CD14-positive monocyte (primary cell): Measurements from ENCODE around the gene SCD5. TPM values are rescaled to one million over a fixed set of nuclear protein-coding genes. Genes with fewer than 3 reads are reported as not detected.

Experiments used
- DNase-seq, 3 donors: peaks; one replicate each; pipeline ENCODE4 v3.0.0-alpha.2; 2011 to 2022
- H2AFZ ChIP-seq: 2 replicates; pipeline ENCODE4 v1.6.0; 2012; ENCODE audit warnings: mild to moderate bottlenecking, low read depth, low read length, inconsistent platforms; ENCODE audit not compliant: insufficient read depth, poor library complexity, severe bottlenecking
- H3K27ac ChIP-seq, 2 donors: 1 replicate in 1 of 2; 2 replicates in 1 of 2; pipeline ENCODE4 v1.5.1; 2012 to 2013; ENCODE audit warnings: low read length in 2 of 2, control low read depth in 1 of 2, inconsistent platforms in 1 of 2, low read depth in 1 of 2, mild to moderate bottlenecking in 1 of 2
- H3K27me3 ChIP-seq, 2 donors: one replicate each; pipeline versions ENCODE4 v1.6.0 to v1.6.1; 2011 to 2013; ENCODE audit warnings: low read length in 2 of 2; ENCODE audit not compliant: control insufficient read depth in 2 of 2, insufficient read depth in 2 of 2
- H3K36me3 ChIP-seq, 2 donors: replicated peaks in 1 of 2; 1 replicate in 1 of 2; 2 replicates in 1 of 2; pipeline versions ENCODE4 v1.5.1 to v1.6.1; 2012 to 2013; ENCODE audit warnings: low read length in 2 of 2, control low read depth in 1 of 2, inconsistent platforms in 1 of 2, mild to moderate bottlenecking in 1 of 2; ENCODE audit not compliant: insufficient read depth in 2 of 2, control insufficient read depth in 1 of 2
- H3K4me1 ChIP-seq, 2 donors: 1 replicate in 1 of 2; 2 replicates in 1 of 2; pipeline versions ENCODE4 v1.5.1 to v1.6.1; 2012 to 2013; ENCODE audit warnings: low read length in 2 of 2, control low read depth in 1 of 2, inconsistent platforms in 1 of 2, mild to moderate bottlenecking in 1 of 2, moderate library complexity in 1 of 2; ENCODE audit not compliant: insufficient read depth in 2 of 2, control insufficient read depth in 1 of 2
- H3K4me2 ChIP-seq: replicated peaks from 2 replicates; pipeline ENCODE3; 2012; ENCODE audit warnings: low read length, moderate library complexity, mild to moderate bottlenecking; ENCODE audit not compliant: poor library complexity, severe bottlenecking; ENCODE audit errors: extremely low read depth
- H3K4me3 ChIP-seq, 3 experiments: fragments of 200-600 bp in 1 of 3; sonication (generic) in 1 of 3; replicated peaks in 1 of 3; 1 replicate in 2 of 3; 2 replicates in 1 of 3; pipeline ENCODE4 v1.5.1; 2011 to 2013; ENCODE audit warnings: low read length in 3 of 3, mild to moderate bottlenecking in 3 of 3, control low read depth in 2 of 3, low read depth in 2 of 3, inconsistent platforms in 1 of 3, moderate library complexity in 1 of 3
- H3K79me2 ChIP-seq: 2 replicates; pipeline ENCODE4 v1.6.0; 2012; ENCODE audit warnings: mild to moderate bottlenecking, control low read depth, inconsistent platforms, low read length, moderate library complexity; ENCODE audit not compliant: insufficient read depth
- H3K9ac ChIP-seq: 2 replicates; pipeline ENCODE4 v1.6.0; 2017; ENCODE audit warnings: low read length, mild to moderate bottlenecking; ENCODE audit not compliant: insufficient read depth, poor library complexity, severe bottlenecking
- H3K9me3 ChIP-seq, 2 donors: replicated peaks in 1 of 2; 1 replicate in 1 of 2; 2 replicates in 1 of 2; pipeline versions ENCODE4 v1.5.1 to v1.6.1; 2012 to 2013; ENCODE audit warnings: low read length in 2 of 2, control low read depth in 1 of 2; ENCODE audit not compliant: control insufficient read depth in 1 of 2, insufficient read depth in 1 of 2
- H4K20me1 ChIP-seq: 2 replicates; pipeline ENCODE4 v1.6.0; 2012; ENCODE audit warnings: mild to moderate bottlenecking, low read length, control low read depth, moderate library complexity; ENCODE audit not compliant: insufficient read depth
- H3K27ac Mint-ChIP-seq, 7 donors: one replicate each; pipeline ENCODE4 v1.8.0; 2020; ENCODE audit warnings: mild to moderate bottlenecking in 7 of 7, mixed read lengths in 7 of 7, moderate library complexity in 6 of 7, inconsistent platforms in 2 of 7
- H3K27me3 Mint-ChIP-seq, 3 donors: one replicate each; pipeline ENCODE4 v1.8.0; 2021 to 2022; ENCODE audit warnings: low read depth in 3 of 3, mild to moderate bottlenecking in 3 of 3, mixed read lengths in 3 of 3, moderate library complexity in 3 of 3, inconsistent platforms in 1 of 3
- H3K36me3 Mint-ChIP-seq, 2 donors: one replicate each; pipeline ENCODE4 v1.8.0; 2020; ENCODE audit warnings: mixed read lengths in 2 of 2, inconsistent platforms in 1 of 2, mild to moderate bottlenecking in 1 of 2
- H3K4me1 Mint-ChIP-seq: one replicate; pipeline ENCODE4 v1.8.0; 2020; ENCODE audit warnings: mild to moderate bottlenecking, mixed read lengths
- H3K4me3 Mint-ChIP-seq, 2 donors: one replicate each; pipeline ENCODE4 v1.8.0; 2020; ENCODE audit warnings: mild to moderate bottlenecking in 2 of 2, mixed read lengths in 2 of 2, moderate library complexity in 1 of 2
- H3K9me3 Mint-ChIP-seq, 7 donors: one replicate each; pipeline ENCODE4 v1.8.0; 2020 to 2022; ENCODE audit warnings: mixed read lengths in 7 of 7, mild to moderate bottlenecking in 6 of 7, moderate library complexity in 6 of 7, inconsistent platforms in 2 of 7
- WGBS: methylation state at CpG from one replicate; pipeline ENCODE4 v1.1.5; 2013; ENCODE audit warnings: missing lambda C conversion rate; ENCODE audit not compliant: insufficient coverage; 5-methylcytosine and 5-hydroxymethylcytosine counted together
- intact Hi-C, 2 donors: fragments of 100-400 bp; cut with micrococcal nuclease; formaldehyde crosslinking; loops; one replicate each; pipeline versions ENCODE4 v1.15.0 to v1.15.1; 2023
- polyA plus RNA-seq, 3 donors: library from polyadenylated mRNA; depleted of rRNA in 1 of 3; unstranded in 2 of 3; stranded (reverse) in 1 of 3; fragments of 300-500 nt in 2 of 3; fragments of >200 nt in 1 of 3; fragmentation: Illumina TruSeq in 2 of 3; gene quantifications; 1 replicate in 2 of 3; 2 replicates in 1 of 3; pipeline ENCODE4 v1.2.3, GENCODE V29; 2012 to 2021
- TF ChIP-seq, protein P1 (sequence below): fragments of 200-600 bp; IDR thresholded peaks from one replicate; pipeline ENCODE4 v1.8.0; 2022; ENCODE audit warnings: antibody characterized with exemption, mild to moderate bottlenecking

The SCD5 gene
- polyA plus RNA-seq, 3 donors = 0.28 to 1.3 (median 0.61) TPM

DNA sequence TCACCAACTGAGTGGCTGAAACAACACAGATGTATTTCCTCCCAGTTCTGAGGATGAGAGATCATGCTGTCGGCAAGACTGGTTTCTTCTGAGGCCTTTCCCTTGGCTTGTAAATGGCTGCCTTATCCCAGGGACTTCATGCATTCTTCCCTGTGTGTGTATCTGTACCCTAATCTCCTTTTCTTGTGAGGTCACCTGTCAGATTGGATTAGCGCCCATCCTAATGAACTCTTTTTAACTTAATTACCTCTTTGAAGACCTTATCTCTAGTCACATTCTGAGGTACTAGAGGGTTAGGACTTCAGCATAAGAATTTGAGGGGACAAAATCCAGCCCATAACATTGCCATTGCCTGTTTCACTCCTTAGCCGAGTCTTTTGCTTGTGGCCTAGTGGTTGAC lies 177.3 kb downstream of the SCD5 start:
- WGBS = 100% methylated on average over 1 of the region's 3 CpGs
- Histone ChIP-seq H3K27me3 (no peaks in the 10 kb centered on the region), H3K27ac (no peak overlapping the region), H3K9ac (no peak overlapping the region), H3K9me3 (no peaks in the 10 kb centered on the region), H2AFZ (no peak overlapping the region), H3K79me2 (no peaks in the 10 kb centered on the region), H3K4me2 (no peak overlapping the region), H3K4me1 (no peaks in the 10 kb centered on the region), H3K36me3 (no peaks in the 10 kb centered on the region), H4K20me1 (no peaks in the 10 kb centered on the region), H3K4me3 (no peak overlapping the region)
- Mint-ChIP-seq H3K27ac (no peak overlapping the region), H3K4me1 (no peaks in the 10 kb centered on the region), H3K9me3 (no peaks in the 10 kb centered on the region), H3K27me3 (peaks cover 0 to 2% (median 0%) of the 10 kb centered on the region in 3 donors), H3K4me3 (no peak overlapping the region), H3K36me3 (no peaks in the 10 kb centered on the region)
- intact Hi-C loops = loop anchor here in 1 of 2 donors (10.0 kb wide), 1 partner anchor 84 kb away; no protein-coding TSS in a partner anchor
- TF ChIP-seq, protein P1, sequence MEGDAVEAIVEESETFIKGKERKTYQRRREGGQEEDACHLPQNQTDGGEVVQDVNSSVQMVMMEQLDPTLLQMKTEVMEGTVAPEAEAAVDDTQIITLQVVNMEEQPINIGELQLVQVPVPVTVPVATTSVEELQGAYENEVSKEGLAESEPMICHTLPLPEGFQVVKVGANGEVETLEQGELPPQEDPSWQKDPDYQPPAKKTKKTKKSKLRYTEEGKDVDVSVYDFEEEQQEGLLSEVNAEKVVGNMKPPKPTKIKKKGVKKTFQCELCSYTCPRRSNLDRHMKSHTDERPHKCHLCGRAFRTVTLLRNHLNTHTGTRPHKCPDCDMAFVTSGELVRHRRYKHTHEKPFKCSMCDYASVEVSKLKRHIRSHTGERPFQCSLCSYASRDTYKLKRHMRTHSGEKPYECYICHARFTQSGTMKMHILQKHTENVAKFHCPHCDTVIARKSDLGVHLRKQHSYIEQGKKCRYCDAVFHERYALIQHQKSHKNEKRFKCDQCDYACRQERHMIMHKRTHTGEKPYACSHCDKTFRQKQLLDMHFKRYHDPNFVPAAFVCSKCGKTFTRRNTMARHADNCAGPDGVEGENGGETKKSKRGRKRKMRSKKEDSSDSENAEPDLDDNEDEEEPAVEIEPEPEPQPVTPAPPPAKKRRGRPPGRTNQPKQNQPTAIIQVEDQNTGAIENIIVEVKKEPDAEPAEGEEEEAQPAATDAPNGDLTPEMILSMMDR = no peak
- DNase-seq = no peak

DNA sequence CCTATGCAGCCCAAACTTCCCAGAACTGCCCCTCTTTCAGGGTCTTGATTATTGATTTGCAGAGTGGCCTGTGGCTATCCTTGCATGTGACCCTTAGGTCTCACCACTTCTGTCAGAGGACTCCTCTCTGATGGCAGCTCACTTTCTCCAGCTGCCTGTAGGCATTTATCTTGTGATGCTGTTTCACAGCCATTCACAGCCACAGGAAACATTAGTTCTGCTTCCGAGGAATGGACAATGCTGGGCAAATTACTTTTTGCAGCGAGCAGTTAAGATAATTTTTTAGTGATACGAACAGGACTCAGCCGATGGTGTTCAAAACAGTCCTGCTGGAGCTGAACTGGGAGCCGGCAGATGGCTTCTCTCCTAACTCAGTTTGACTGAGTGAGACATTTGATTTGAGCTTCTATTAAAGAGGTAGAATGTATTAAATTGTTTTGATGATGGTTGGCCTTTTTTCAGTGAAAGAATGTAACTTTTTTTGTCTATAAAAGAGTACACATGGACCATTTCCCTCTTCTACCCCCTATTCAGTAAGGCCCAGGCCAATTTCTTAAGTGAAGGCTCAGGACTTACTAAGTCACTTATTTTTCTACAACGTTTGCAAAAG lies 178.4 kb downstream of the SCD5 start:
- Histone ChIP-seq H3K27ac (no peak overlapping the region), H4K20me1 (no peaks in the 10 kb centered on the region), H3K4me2 (no peak overlapping the region), H3K79me2 (no peaks in the 10 kb centered on the region), H3K9me3 (no peaks in the 10 kb centered on the region), H3K4me3 (no peak overlapping the region), H3K9ac (no peak overlapping the region), H3K4me1 (no peaks in the 10 kb centered on the region), H3K36me3 (no peaks in the 10 kb centered on the region), H2AFZ (no peak overlapping the region), H3K27me3 (no peaks in the 10 kb centered on the region)
- no peak for DNase-seq
- intact Hi-C loops = loop anchor here in 1 of 2 donors (10.0 kb wide), 1 partner anchor 85 kb away; no protein-coding TSS in a partner anchor
- TF ChIP-seq, protein P1 = no peak
- Mint-ChIP-seq H3K4me3 (no peak overlapping the region), H3K4me1 (no peaks in the 10 kb centered on the region), H3K9me3 (no peaks in the 10 kb centered on the region), H3K27me3 (peaks cover 0 to 2% (median 0%) of the 10 kb centered on the region in 3 donors), H3K27ac (no peak overlapping the region), H3K36me3 (no peaks in the 10 kb centered on the region)
- WGBS = 82% methylated on average over 5 of the region's 6 CpGs
